Astrocyte of the spinal cord (primary cell): ENCODE results near the gene PHF3.
"Not testable (repeated sequence)": the region's sequence is repeated elsewhere in the genome, so short reads cannot be mapped to it uniquely, and the experiment has no call there.

ENCODE experiments used
- DNase-seq: peaks from one replicate; pipeline ENCODE4 v3.0.0; 2011; ENCODE audit warnings: low read depth, low spot score
- H3K4me3 ChIP-seq: 2 replicates; pipeline ENCODE4 v1.5.1; 2011; ENCODE audit warnings: low read depth, mild to moderate bottlenecking, low read length, moderate library complexity
- in situ Hi-C: cut with HindIII; loops from 2 replicates; pipeline ENCODE4 v1.10.0; 2017; ENCODE audit warnings: low sequenced_read_pairs
- TF ChIP-seq, protein P1 (sequence below): IDR thresholded peaks from 2 replicates; pipeline ENCODE4 v1.5.1; 2012; ENCODE audit warnings: low read depth, mild to moderate bottlenecking, low read length, inconsistent platforms

The PHF3 gene

DNA sequence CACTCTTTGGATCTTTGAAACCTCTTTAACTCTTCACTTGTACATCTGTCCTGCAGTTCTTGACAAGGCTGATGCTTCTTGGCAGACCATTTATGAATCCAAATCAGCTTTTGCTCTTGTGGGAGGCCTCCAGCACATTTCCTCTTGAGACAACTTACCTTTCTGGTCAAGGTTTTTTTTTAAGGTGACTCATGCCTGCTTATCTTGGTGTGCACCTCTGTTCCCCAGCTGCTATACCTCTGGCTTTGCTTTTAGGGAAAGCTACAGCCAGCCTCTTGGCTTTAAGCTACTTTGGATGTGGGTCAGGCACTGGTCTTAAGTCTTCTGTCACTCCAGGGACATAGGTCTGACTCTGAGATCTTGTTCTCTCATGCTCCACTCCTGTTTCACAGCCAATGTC, 106.5 kb downstream of the PHF3 start:
- H3K4me3 ChIP-seq, result no peak overlapping the region
- in situ Hi-C loops, result no loop called here
- TF ChIP-seq, protein P1, sequence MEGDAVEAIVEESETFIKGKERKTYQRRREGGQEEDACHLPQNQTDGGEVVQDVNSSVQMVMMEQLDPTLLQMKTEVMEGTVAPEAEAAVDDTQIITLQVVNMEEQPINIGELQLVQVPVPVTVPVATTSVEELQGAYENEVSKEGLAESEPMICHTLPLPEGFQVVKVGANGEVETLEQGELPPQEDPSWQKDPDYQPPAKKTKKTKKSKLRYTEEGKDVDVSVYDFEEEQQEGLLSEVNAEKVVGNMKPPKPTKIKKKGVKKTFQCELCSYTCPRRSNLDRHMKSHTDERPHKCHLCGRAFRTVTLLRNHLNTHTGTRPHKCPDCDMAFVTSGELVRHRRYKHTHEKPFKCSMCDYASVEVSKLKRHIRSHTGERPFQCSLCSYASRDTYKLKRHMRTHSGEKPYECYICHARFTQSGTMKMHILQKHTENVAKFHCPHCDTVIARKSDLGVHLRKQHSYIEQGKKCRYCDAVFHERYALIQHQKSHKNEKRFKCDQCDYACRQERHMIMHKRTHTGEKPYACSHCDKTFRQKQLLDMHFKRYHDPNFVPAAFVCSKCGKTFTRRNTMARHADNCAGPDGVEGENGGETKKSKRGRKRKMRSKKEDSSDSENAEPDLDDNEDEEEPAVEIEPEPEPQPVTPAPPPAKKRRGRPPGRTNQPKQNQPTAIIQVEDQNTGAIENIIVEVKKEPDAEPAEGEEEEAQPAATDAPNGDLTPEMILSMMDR, result no peak
- no peak for DNase-seq

DNA sequence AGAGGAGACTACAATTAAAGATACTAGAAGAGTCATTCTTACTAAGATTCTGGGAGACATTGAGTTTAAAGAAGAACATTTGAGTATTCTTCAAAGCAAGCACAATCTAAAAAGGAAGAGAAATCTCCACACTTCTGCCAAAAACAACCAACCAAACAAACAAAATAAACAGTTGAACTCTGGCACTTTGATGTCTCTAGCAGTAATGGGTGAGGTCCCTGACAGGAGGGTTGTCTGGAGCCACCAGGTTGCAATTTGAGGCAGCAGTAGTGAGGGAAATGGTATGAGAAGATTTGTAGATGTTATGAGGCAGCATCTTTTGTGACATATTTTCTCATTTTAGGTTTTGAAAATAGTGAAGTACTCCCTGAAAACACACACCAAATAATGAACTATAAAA, 108.1 kb downstream of the PHF3 start:
- H3K4me3 ChIP-seq, result no peak overlapping the region
- in situ Hi-C loops, result no loop called here
- DNase-seq, result no peak
- TF ChIP-seq, protein P1, result no peak

DNA sequence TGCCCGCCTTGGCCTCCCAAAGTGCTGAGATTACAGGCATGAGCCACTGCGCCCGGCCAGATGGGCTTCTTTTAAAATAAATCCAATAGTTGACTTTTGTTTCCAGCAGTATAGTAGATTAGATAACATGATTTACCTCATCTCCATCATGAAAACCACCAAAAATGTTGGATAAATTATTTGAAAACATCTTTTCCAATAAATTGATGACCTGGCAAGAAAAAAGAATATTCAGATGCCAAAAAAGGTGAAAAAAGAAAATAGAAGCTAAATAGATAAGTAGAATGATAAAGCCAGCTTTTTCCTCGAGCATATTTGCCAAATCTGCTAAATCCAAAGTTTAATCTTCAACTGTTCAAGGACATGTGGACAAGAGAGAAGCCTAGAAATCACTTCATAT, 109.2 kb downstream of the PHF3 start:
- TF ChIP-seq, protein P1, result no peak

DNA sequence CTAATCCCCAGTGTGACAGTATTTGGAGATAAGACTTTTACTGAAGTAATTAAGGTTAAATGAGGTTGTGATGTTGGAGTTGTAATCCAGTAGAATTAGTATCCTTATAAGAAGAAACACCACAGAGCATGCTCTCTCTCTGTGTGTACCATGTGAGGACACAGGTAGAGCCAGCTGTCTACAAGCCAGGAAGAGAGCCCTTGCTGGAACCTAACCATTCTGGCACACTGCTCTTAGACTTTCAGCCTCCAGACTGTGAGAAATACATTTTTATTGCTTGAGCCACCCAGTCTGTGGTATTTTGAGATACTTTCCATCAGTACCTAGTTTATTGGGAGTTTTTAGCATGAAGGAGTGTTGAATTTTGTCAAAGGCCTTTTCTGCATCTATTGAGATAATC, 110.2 kb downstream of the PHF3 start:
- DNase-seq, result peak; percentile 16
- H3K4me3 ChIP-seq, result no peak overlapping the region
- in situ Hi-C loops, result no loop called here
- TF ChIP-seq, protein P1, result no peak

More for the DNA sequence above, 109.2 kb downstream of the PHF3 start:
- DNase-seq, result no peak
- in situ Hi-C loops, result no loop called here
- no peak overlapping the region for H3K4me3 ChIP-seq

DNA sequence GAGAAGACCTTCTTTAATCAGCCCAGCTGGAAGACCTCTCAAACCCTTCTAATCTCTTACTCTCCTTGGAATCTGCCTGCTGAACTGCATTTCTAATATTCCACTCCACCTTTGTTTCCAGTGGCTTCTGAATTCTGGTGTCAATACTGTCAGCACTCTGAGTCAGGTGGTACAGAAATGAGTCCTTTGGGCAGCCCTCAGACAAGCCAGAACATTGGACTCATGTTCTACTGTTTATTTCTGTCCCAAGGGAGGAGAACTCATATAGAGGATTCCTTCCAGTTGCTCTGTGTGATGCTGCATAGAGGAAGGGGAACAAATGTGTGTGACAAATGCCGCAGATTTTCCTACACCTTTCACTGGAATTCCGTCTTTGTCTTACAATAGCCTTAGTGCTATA, 114.8 kb downstream of the PHF3 start:
- no peak for DNase-seq
- no peak overlapping the region for H3K4me3 ChIP-seq
- in situ Hi-C loops, result no loop called here
- TF ChIP-seq, protein P1, result no peak

DNA sequence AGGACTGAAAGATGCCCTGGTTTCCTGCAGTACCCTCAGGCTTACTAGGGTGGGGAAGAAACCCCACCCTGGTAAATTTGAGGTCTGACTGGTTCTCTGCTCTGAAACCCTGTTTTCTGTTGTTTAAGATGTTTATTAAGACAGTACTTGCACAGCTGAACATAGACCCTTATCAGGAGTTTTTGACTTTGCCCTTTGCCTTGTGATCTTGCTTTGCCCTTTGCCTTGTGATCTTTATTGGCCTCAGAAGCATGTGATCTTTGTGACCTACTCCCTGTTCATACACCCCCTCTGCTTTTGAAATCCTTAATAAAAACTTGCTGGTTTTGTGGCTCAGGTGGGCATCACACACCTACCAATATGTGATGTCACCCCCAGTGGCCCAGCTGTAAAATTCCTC, 121.7 kb downstream of the PHF3 start:
- H3K4me3 ChIP-seq, in situ Hi-C loops, DNase-seq: not testable (repeated sequence)

DNA sequence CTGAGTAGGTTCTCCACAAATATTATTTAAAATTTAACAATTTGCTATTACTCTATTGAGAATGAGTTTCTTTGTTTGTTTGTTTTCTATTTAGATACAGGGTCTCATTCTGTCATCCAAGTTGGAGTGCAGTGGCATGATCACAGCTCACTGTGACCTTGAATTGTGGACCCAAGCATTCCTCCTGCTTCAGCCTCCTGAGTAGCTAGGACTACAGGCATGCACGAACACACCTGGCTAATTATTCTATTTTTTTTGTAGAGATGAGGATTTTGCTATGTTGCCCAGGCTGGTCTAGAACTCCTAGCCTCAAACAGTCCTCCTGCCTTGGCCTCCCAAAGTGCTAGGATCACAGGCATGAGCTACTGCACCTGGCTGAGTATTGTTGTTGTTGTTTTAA, 122.2 kb downstream of the PHF3 start:
- no peak for DNase-seq
- H3K4me3 ChIP-seq, result no peak overlapping the region
- TF ChIP-seq, protein P1, result no peak
- in situ Hi-C loops, result no loop called here
